HUES48 (cell line): ENCODE data around the gene GPR68.
"Not testable (repeated sequence)": the region's sequence is repeated elsewhere in the genome, so short reads cannot be mapped to it uniquely, and the experiment has no call there.

Source experiments
- H3K27ac ChIP-seq: one replicate; pipeline ENCODE4 v1.7.0; 2013; ENCODE audit warnings: low read depth, low read length, inconsistent platforms
- H3K27me3 ChIP-seq: 2 replicates; pipeline ENCODE4 v1.6.1; 2013; ENCODE audit warnings: mild to moderate bottlenecking, low read length; ENCODE audit not compliant: control insufficient read depth, insufficient read depth
- H3K36me3 ChIP-seq: 2 replicates; pipeline ENCODE4 v1.6.1; 2013; ENCODE audit warnings: low read length; ENCODE audit not compliant: control insufficient read depth, insufficient read depth
- H3K4me1 ChIP-seq: 2 replicates; pipeline ENCODE4 v1.6.1; 2013; ENCODE audit warnings: mild to moderate bottlenecking, low read length; ENCODE audit not compliant: control insufficient read depth, insufficient read depth
- H3K4me3 ChIP-seq: 2 replicates; pipeline ENCODE4 v1.5.1; 2013; ENCODE audit warnings: mild to moderate bottlenecking, low read depth, low read length
- H3K9ac ChIP-seq: 2 replicates; pipeline ENCODE4 v1.6.1; 2013; ENCODE audit warnings: mild to moderate bottlenecking, low read depth, low read length, moderate library complexity
- H3K9me3 ChIP-seq: 2 replicates; pipeline ENCODE4 v1.6.1; 2013; ENCODE audit warnings: low read length; ENCODE audit not compliant: control insufficient read depth, insufficient read depth

GPR68 gene

GRCh38 chr14:91211017-91211416 is 33.5 kb downstream of the GPR68 start:
- Histone ChIP-seq H3K9me3 (no peaks in the 10 kb centered on the region), H3K9ac (no peak overlapping the region), H3K4me3 (no peak overlapping the region), H3K36me3 (0 out of 2 replicates have a peak, but pooled peaks cover under 1% of the 10 kb centered on the region), H3K4me1 (no peaks in the 10 kb centered on the region), H3K27ac (no peak overlapping the region), H3K27me3 (no peaks in the 10 kb centered on the region)

GRCh38 chr14:91207008-91207407 is 37.5 kb downstream of the GPR68 start:
- Histone ChIP-seq H3K36me3 (peaks cover 15% of the 10 kb centered on the region), H3K27me3 (no peaks in the 10 kb centered on the region)

GRCh38 chr14:91205459-91205858 is 39.0 kb downstream of the GPR68 start:
- peaks cover 15% of the 10 kb centered on the region for H3K36me3 ChIP-seq
- H3K9ac ChIP-seq: no peak overlapping the region
- H3K27me3 ChIP-seq: no peaks in the 10 kb centered on the region
- no peak overlapping the region for H3K4me3 ChIP-seq
- no peaks in the 10 kb centered on the region for H3K9me3 ChIP-seq
- H3K4me1 ChIP-seq: no peaks in the 10 kb centered on the region
- H3K27ac ChIP-seq: no peak overlapping the region

More at GRCh38 chr14:91207008-91207407, 37.5 kb downstream of the GPR68 start:
- Histone ChIP-seq H3K4me3 (no peak overlapping the region), H3K27ac (no peak overlapping the region), H3K4me1 (no peaks in the 10 kb centered on the region), H3K9me3 (no peaks in the 10 kb centered on the region), H3K9ac (no peak overlapping the region)

DNA sequence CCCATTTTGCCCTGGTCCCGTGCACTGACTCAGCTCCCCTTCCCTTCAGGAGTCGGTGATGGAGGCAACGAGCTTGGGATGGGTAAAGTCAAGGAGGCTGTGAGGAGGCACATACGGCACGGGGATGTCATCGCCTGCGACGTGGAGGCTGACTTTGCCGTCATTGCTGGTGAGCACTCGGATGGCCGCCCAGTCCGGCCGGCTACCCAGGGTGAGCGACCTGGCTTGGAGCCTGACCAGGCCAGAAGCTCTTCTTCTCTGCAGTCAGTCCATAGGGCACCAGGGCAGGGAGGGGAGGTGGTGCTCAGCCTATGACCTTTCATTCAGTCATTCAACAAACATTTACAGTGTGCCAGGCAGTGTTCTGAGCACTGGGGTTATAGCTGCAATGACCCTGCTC is 39.8 kb downstream of the GPR68 start:
- Histone ChIP-seq H3K9me3 (no peaks in the 10 kb centered on the region; the same call in 1 of the 2 replicates), H3K36me3 (peaks cover 22% of the 10 kb centered on the region), H3K27ac (no peak overlapping the region), H3K9ac (no peak overlapping the region), H3K4me1 (no peaks in the 10 kb centered on the region), H3K27me3 (no peaks in the 10 kb centered on the region), H3K4me3 (no peak overlapping the region)

DNA sequence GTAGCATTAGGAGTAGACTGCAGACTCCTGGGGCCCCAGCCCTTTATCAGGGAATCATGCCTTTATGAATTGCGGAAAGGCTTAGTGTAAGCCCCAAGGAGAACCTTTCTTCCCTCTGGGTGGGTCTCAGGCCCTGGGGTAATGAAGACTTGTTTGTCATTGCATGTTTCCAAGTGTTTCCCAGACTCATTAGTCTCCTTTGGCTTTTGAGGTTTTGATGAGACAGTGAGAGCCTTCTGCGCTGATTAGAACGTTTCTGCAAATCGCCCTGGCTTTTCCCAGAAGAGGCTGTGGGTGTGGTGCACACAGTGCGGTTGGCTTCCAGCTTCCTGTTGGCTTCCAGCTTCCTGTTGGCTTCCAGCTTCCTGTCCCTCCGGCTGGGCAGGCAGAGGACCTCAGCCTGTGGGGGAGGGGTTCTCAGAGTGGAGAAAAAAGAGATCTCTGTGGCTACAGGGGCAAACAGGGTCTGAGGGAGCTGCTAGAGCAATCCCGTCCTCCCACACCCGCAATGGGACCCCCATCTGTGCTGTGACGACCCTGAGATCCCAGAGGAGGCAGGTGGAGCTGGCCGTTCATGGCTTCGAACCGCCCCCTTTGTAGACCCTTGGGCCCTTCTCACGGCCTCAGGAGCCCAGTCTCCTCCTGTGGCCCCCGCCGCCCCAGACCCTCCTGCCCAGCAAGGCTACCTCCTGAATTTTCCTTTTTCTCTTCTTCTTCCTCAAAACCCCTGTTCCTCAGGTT is 42.1 kb downstream of the GPR68 start:
- H3K9ac ChIP-seq: no peak overlapping the region
- no peak overlapping the region for H3K4me3 ChIP-seq
- H3K4me1 ChIP-seq: no peaks in the 10 kb centered on the region
- no peak overlapping the region for H3K27ac ChIP-seq
- H3K9me3 ChIP-seq: no peaks in the 10 kb centered on the region; the same call in 1 of the 2 replicates
- peaks cover 29% of the 10 kb centered on the region for H3K36me3 ChIP-seq
- H3K27me3 ChIP-seq: no peaks in the 10 kb centered on the region

DNA sequence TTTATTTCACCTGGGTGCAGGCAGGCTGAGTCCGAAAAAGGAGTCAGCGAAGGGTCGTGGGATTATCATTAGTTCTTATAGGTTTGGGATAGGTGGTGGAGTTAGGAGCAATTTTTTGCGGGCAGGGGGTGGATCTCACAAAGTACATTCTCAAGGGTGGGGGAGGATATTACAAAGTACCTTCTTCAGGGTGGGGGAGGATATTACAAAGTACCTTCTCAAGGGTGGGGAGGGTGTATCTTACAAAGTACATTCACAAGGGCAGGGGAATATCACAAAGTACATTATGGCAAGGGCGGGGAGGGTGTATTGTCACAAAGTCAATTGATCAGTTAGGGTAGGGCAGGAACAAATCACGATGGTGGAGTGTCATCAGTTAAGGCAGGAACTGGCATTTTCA is 43.7 kb downstream of the GPR68 start:
- H3K9ac ChIP-seq, H3K9me3 ChIP-seq, H3K4me1 ChIP-seq, H3K27ac ChIP-seq, H3K4me3 ChIP-seq, H3K27me3 ChIP-seq: not testable (repeated sequence)
- peaks cover 27% of the 10 kb centered on the region for H3K36me3 ChIP-seq

GRCh38 chr14:91197631-91198030 is 46.9 kb downstream of the GPR68 start:
- no peaks in the 10 kb centered on the region; the same call in 1 of the 2 replicates for H3K9me3 ChIP-seq
- H3K27me3 ChIP-seq: no peaks in the 10 kb centered on the region
- H3K27ac ChIP-seq: no peak overlapping the region
- no peak overlapping the region for H3K4me3 ChIP-seq
- H3K4me1 ChIP-seq: no peaks in the 10 kb centered on the region
- no peak overlapping the region for H3K9ac ChIP-seq
- H3K36me3 ChIP-seq: peaks cover 15% of the 10 kb centered on the region

DNA sequence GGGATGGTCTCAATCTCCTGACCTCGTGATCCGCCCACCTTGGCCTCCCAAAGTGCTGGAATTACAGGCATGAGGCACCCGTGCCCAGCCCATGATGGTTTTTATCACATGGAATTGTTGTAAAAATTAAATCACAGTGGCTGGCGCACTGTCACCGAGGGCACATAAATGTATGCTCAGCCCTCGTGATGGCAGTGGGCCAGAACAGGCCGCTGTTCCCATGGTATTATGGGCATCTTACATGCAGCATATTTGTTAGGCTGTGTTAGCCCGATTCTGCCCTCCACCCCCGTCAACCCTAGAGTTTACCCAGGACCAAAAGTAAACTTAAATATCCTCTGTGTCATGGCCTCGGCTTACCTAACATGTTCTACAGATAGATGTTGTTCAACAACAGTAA is 48.6 kb downstream of the GPR68 start:
- Histone ChIP-seq H3K27ac (no peak overlapping the region), H3K4me1 (no peaks in the 10 kb centered on the region), H3K9me3 (no peaks in the 10 kb centered on the region; the same call in 1 of the 2 replicates), H3K27me3 (no peaks in the 10 kb centered on the region), H3K9ac (no peak overlapping the region), H3K36me3 (peaks cover 15% of the 10 kb centered on the region), H3K4me3 (no peak overlapping the region)

DNA sequence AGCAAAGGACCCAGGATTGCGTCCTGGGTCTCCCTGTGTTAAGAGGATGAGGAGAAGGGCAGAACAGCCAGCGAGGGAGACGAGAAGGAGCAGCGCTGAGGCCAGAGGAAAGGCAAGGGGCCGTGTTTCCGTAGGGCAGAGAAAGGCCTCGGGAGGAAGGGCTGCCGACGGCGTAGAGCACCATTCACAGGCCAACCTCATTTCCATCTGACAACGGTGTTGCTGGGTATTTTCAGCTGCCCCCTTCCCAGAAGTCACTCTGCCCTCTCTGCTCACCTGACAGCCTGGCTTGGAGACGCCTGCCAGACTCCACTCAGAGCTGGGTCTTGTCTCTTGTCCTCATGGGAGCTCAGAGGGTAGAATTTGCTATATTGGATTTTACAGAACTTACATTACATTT is 51.4 kb downstream of the GPR68 start:
- H3K27ac ChIP-seq: no peak overlapping the region
- no peak overlapping the region for H3K9ac ChIP-seq
- H3K36me3 ChIP-seq: peaks cover 14% of the 10 kb centered on the region
- H3K27me3 ChIP-seq: no peaks in the 10 kb centered on the region
- no peaks in the 10 kb centered on the region for H3K9me3 ChIP-seq
- H3K4me3 ChIP-seq: no peak overlapping the region
- H3K4me1 ChIP-seq: no peaks in the 10 kb centered on the region

DNA sequence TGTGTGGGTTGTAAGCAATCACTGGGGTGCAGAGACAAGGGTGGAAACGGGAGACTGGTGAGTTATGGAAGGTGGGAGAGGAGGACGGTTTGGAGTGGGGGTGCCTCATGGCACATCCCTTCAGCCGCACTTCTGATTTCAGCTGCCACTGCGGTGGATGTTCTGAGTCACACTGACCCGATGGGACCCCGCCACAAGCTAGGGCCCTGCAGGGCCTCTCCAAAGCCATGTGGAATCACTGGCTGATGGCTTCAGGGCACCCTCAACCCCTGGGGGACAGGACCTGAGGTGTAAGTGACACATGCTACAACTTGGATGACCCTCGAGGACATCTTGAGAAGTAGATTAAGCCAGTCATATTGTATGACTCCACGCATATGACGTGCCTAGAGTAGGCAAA is 53.7 kb downstream of the GPR68 start:
- Histone ChIP-seq H3K27ac (no peak overlapping the region), H3K4me3 (no peak overlapping the region), H3K27me3 (no peaks in the 10 kb centered on the region), H3K9me3 (no peaks in the 10 kb centered on the region), H3K9ac (no peak overlapping the region), H3K4me1 (no peaks in the 10 kb centered on the region), H3K36me3 (peaks cover 9% of the 10 kb centered on the region)

DNA sequence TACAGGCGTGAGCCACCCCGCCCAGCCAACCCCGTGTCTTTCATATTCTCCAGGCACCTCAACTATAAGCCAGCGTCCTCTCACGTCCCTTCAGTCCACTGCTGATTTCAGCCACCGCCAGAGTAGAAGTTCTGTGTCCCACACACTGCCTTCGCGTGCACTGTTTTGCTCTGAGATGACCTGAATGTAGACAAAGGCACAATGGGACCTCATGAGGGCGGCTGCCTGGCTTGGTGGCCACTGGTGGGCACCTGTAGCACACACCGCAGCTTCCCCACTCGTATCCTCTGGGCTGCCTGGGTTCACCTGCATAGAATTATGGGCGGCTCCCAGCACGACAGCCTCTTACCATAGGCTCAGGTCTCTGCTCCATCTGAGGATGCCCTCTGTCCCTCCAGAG is 57.2 kb downstream of the GPR68 start:
- Histone ChIP-seq H3K27ac (no peak overlapping the region), H3K4me3 (no peak overlapping the region), H3K27me3 (no peaks in the 10 kb centered on the region), H3K36me3 (peaks cover 18% of the 10 kb centered on the region), H3K9ac (no peak overlapping the region), H3K9me3 (no peaks in the 10 kb centered on the region), H3K4me1 (no peaks in the 10 kb centered on the region)
